Activated gamma-delta T cell treated with Interleukin-2 at 50 U/mL for 16 hours (primary cell): ENCODE results near the gene PKM.
"Not testable (repeated sequence)": the region's sequence is repeated elsewhere in the genome, so short reads cannot be mapped to it uniquely, and the experiment has no call there.

ENCODE experiments used
- DNase-seq: peaks from one replicate; pipeline ENCODE4 v3.0.0-alpha.2; 2020

PKM gene

DNA sequence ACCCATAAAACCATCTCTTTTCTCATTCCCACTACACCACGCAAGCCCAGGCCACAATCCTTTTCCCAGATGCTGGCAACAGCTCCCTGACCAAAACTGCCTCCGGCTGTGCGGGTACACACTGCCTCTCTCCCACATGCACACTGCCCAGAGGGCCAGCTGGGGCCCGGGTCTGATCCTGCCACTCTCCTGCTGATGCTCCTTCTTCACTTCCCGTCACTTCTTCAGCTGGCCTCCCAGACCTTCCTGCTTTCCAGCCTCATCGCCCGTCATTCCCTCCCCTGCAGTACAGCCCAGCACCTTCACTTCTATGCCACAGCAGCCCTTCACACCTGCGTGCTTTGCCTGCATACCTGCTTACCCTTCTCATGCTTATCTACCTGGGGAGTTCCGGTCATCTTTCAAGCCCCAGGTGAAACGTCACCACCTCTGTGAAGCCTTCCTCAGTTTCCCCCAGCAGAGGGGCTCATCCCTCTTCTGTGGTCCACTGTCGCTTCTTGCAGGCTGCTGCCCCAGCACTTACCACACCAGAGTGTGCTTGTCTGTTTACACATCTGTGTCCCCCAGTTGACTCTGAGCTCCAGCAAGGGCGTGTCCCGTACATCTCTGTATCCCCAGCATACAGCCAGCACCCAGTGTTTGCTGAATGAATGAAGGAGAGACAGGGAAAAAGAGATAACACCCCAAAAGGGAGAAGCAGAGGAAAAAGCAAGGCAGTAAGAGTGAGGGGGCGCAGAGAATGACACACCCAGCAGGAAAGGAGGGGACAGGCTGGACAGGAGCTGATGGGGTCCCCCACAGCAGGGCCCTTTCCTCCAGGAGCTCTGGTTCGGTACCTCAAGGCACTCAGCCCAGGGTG, 55.6 kb downstream of the PKM start:
- no peak for DNase-seq

DNA sequence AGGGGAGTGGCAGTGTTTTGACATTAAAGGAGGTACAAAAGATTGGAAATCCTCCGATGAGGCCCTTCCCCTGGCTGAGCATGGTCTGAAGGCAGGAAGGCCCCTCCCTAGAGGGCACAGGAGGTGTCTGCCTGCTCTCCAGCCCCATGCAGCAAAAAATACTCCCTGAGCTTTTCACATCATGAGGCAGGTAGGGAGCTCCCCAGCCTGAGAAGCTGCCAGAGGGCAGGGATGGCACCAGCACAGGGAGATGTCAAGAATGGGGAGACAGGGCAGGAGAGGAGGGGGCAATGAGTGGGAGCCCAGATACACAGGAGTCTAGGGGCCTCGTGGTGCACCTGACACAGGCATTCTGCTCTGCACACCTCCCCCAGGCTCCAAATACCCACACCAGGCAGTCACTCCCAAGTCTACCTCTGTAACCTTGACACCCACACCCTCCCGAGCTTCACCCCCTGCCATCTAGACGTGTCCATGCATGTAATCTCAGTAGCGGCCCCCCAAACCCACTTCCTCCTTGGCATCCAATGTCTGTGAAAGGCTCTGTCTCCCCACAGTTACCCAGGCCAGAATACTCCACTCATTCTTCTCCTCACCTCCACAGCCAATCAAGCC, 56.3 kb downstream of the PKM start:
- DNase-seq, result no peak

DNA sequence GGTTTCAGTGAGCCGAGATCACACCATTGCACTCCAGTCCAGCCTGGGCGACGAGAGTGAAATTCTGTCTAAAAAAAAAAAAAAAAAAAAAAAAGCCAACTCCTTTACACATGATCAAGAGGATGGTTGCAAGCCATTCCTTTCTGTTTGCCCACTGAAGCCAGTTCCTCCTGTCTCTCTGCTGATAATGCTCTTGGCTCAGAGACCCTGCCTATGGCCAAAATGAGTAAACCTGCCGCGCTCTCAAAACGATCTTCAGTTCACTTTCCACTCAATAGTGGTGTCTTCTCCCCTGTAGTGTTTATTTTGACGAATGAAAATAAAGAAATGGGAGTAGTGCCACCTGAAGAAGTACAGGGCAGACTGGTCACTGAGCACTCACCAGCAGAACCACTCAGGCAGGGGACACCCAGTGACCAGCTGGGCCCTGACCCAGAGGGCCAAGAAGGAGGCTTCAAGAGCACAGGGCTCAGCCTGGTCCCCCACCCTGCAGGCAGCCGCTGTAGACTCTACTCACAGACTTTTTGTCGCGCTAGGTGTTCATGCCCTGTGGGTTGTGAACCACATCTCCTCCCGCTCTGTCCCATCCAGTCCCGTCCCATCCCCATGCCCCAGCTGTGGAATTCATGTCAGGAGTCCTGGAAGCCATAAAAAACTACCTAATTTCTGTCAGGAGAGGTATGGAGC, 57.0 kb downstream of the PKM start:
- no peak for DNase-seq

DNA sequence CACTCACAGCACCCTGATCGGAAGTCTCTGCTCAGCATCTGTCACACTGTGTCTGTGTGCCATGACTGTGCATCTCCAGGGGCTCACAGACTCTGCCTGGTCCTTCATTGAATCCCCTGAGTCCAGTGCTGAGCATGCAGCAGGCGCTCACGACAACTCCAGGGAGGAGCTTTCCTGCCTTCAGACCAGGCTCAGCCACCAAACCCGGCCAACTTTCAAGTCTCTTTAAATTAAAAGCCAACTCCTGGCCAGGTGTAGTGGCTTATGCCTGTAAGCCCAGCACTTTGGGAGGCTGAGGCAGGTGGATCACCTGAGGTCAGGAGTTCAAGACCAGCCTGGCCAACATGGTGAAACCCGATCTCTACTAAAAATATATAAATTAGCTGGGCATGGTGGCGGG, 57.6 kb downstream of the PKM start:
- DNase-seq, result no peak

DNA sequence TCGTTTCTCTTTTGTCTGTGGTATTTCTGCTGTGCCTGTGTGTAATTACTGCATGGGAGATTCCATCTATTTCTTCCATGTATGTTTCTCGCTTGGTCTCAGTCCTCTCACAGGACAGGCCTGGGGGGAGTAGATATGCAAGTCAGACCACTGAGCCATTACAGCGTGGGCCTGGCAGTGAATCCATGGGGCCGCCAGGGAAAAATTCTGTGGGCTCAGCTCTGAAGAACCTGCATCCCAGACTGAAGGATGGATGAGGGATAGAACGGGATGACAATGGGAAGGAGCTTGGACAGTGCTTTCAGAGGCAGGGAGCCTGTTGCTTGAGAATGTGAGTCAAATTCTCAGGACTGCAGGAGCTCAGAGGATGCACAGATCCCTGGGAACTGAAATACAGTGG, 58.2 kb downstream of the PKM start:
- no peak for DNase-seq

DNA sequence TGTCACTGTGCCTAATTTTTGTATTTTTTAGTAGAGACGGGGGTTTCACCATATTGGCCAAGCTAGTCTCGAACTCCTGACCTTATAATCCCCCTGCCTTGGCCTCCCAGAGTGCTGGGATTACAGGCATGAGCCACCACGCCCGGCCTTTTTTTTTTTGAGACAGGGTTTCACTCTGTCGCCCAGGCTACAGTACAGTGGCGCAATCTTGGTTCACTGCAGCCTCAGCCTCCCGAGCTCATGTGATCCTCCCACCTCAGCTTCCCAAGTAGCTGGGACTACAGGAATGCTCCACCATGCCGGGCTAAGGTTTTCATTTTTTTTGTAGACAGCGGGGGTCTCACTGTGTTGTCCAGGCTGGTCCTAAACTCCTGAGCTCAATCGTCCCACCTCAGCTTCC, 59.0 kb downstream of the PKM start:
- DNase-seq, result not testable (repeated sequence)

DNA sequence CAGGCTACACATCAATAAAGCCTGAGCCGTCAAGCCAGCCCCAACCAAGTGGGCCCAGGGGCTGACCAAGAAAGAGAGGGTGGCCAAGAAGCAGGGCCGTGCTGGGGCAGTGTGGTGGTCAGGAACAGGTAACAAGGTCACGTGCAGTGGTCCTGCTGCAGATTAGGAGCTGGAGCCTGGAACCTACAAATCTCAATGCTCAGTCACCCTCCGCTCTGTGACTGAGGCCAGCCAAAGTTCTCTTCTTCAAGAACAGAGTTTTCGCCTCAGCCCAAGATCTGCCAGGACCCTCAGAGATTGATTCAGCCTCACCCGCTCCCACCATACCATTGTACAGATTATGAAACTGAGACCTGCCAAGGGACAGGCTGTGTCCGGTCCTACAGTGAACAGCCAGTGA, 60.3 kb downstream of the PKM start:
- DNase-seq, result no peak

DNA sequence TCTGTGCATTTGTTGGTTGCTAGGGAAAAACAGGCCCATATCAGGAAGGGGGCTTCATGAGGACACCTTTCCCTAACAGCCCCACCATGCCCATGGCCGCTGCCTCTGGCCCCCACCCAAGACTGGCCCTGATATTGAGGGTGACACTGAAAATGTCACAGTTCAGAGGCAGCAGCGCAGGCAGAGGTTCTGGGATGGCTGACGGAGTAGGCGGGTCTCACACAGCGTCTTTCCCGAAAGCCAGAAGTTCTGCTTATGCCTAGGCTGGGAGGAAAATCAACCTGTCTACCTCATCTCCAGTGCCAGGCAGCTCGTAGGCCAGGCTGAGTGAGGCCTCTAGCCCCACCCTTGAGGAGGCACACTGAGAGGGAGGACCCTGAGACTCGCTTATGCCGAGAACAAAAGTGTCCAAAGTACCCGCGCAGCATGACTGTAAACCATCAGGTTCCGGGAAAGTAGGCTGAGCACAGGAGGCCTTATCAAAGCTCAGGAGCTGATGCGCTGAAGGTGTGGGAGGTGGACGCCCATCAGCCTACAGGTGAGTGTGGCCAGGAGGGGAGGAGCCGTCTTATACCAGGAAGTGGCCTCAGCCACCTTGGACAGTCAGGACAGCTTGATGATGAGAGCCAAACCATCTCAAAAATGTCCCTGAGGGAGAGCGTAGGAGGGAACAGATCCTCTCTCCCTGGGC, 60.9 kb downstream of the PKM start:
- DNase-seq, result no peak

DNA sequence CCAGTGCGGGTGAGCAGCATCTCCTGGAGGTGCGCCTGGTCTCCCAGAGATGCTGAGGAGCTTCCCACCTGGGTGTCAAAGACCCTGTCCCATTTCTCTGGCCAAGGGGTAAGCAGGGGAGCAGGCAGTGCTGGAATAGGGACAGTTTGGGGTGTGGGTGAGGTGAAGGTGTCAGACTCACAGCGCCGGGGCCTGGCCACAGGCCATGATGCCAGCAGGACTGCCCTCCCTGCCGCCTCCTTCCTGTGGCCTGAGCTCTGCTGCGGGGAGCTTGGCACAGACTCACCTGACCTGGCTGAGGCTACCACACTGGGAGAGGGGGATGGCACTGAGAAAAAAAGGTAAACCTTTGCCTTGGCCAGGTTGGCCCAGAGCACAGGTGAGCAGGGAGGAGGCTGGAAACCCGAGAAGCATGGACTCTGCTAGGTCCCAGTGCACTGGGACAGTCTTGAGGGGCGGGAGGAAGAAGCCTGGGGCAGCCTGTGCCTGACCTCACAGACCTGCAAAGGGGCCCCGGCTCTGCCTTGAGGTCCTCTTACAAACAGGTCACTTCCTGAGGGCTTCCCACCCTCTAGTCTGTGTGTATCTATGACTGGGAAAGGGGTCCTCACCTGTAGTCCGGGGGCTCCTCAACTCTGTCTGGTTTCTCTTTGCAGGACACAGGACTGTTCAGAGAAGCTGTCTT, 61.6 kb downstream of the PKM start:
- DNase-seq, result no peak

DNA sequence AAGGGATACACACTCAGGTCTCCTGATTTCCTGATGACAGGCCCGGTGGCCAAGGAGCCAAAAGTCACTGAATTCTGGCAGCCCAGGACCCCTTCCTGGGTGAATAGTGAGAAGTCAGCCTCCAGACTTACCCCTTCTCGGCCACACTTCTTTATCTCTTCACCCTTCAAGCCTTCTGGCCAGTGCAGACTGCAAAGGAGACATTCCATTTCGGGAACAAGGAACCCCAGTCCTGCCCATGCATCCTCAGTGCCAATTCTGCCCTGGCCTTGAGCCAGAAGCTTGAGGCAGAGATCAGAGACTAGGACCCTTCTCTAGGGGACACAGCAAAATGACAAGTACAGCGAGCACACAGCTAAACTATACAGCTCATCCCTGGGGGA, 62.2 kb downstream of the PKM start:
- DNase-seq, result no peak

DNA sequence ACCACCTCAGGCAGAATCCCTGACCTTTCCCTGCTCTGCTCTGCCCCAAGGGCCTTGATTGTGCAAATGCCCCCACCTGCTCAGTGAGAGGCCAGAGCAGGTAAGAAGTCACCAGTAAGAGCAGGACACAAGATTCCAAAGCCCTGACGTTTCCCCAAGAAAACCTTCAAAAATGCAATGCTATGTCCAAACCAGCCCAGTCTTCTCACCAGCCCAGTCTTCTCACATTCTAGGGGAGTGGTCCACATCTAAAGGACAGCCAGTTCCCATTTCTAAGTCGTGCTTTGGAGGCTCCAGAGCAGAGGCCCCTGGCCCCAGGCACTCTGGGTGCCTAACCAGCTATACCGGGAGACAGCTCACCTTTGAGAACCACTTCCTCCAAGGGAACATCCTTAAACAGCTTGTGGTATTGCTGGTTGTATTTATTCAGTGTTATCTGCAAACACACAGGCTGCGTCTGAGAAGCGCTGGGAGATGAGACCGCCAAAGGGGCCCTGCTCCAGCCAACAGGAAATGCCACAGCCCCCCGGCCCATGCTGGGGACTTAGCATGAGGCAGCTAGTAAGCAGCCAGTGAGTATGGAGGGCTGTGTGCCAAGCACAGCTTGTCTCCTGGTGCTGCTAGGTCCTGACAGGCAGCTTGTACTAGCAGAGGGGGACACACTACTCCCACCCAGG, 62.7 kb downstream of the PKM start:
- DNase-seq, result no peak

DNA sequence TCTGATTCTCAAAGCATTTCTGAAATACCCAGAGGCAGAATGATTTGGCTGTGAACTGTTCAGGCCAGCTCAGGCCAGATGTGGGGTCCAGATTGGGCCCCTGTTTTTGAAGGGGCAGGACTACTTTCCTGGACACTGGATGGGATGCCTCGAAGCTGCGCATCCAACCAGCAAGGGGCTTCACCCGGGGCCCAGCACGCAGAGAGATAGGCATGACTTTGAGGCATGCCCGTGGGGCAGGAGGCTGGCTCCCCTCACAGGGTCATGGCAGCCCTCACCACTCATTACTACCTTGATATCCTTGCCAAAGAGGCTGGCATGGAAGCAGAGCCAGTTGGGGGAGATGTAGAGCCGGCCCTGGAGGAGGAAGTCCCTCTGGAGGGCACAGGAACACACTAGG, 63.5 kb downstream of the PKM start:
- DNase-seq, result no peak

DNA sequence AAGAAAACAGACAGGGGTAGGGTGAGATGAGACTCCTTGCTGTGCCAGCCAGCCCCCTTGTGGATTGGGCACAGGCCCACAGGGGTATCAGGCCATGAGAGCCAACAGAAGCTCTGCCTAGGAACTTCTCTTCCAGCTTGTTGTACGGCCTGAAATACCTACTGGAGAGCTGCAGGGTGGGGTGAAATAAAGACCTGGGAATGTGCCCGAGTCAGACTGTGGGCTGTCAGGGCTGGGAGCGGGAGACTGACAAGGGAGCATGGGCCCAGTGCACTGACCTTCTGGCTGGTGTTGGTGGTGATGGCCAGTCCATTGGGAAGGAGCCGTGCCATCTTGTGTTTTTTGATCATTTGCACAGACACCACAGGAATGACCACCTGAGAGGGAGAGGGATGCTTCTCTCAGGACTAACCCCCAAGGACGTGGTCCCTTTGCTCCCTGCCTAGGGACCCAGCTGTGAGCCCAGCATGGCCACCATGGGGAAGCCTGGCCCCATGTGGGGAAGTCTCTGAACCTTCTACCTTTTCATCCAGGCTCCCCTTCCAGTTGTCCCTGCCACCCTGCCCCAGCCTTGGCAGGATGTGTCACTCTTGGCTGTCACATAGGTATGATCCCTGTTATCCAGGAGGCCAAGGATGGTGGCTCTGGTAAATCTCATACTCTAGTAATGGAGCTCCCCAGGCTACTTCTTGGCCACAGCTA, 64.1 kb downstream of the PKM start:
- DNase-seq, result no peak

DNA sequence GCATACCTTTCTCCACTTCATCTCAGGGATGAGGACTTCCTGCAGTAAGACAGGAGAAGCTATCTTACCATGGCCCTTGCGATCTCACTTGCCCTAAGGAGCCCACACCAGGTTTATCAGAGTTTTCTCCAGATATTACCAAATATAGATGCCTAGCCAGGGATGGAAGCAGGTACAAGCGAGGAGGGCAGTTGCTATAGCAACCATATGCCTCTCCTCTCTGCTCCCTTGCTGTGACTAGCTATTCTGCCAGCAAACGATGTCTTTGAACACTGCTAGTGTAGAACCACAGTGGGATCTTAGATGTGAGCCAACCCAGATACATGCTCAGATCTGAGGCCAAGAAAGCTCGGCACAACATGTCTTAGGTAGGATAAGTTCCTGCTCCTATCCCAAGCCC, 67.3 kb downstream of the PKM start:
- DNase-seq, result no peak

DNA sequence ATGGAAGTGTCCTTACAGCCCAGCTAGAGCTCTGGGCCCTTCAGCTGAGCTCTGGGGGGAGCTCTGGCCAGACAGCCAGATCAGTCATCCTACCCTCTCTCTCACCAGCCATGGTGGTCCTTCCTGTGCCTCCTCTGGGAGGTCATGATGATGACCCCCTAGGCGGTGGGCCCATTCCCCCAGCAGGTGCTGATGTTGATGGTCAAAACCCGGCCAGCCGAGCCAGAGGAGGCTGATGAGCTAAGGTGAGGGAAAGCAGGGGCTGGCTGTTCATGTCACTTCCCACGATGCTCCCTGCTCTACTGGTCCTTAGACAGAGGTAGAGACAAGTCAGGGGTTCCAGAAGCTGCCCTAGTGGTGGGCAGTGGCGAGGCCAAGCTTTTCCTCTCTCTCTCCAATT, 68.4 kb downstream of the PKM start:
- no peak for DNase-seq

DNA sequence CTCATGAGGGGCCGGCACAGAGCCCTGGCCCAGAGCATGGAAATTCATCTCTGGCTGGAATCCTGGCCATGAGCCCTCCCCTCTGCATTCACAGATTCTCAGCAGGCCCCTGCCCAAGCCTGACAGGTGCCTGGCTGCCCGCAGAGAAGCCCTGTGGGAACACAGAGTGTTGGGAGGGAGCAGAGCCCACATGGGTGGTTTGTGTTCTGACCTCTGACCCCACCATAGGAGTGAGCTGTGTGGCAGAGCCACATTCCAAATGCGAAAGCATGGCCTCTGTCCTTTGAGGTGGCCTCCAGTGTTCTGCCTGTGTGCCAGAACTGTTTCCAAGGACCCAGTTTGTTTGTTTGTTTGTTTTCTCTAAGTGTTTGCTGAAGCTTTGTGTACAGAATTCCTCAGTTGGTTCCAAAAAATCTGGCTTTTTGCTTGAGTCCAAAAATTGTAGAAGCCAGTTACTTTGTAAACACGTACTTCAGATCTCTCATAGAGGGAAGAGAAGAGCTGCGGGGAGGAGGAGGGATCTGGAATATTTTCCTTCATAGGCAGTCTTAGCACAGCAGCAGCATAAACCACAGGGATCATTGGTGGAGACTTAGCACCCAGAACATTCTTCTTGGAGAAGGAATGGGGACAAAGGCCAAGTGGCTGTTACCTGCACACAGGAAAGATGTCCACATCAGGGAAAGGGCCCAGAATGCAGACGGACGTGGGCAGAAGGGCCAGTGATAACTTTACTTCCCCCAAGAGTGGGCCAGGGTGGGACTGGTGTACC, 69.4 kb downstream of the PKM start:
- DNase-seq, result no peak

DNA sequence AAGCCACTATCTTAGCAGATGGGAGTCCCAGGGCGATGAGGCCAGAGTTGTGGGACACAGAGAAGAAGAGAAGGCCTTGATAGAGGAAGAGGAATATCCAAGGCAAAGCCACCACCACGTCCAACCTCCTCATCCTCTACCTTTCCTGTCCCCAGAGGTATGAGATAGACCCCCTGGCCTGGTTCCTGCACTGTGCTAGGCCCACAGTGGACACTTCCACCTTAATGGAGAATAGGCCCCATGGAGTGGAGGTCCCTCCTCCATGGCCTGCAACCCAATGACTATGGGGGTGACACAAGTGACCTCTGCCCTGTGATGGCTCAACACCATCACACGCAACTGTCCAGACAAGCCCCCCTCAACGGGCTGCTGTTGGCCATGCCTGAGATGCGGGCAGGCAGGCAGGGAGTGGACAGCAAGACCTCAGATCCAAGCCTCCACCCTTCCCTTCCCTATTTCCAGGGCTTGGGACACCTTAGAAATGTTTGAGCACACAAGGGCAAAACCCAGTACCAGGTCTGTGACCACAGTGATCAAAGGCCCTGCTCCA, 70.2 kb downstream of the PKM start:
- no peak for DNase-seq

DNA sequence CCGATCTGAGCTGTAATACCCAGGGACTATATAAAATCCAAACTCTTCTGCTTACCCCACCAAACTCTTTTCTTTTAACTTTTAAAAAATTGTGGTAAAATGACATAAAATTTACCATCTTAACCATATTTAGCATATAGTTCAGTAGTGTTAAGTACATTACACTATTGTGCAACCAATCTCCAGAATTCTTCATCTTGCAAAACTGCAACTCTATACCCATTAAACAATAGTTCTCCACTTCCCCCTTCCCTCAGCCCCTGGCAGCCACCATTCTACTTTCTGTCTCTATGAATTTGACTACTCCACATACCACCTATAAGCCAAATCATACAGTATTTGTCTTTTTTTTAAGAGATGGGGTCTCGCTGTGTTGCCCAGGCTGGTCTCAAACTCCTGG, 74.1 kb downstream of the PKM start:
- DNase-seq, result no peak

DNA sequence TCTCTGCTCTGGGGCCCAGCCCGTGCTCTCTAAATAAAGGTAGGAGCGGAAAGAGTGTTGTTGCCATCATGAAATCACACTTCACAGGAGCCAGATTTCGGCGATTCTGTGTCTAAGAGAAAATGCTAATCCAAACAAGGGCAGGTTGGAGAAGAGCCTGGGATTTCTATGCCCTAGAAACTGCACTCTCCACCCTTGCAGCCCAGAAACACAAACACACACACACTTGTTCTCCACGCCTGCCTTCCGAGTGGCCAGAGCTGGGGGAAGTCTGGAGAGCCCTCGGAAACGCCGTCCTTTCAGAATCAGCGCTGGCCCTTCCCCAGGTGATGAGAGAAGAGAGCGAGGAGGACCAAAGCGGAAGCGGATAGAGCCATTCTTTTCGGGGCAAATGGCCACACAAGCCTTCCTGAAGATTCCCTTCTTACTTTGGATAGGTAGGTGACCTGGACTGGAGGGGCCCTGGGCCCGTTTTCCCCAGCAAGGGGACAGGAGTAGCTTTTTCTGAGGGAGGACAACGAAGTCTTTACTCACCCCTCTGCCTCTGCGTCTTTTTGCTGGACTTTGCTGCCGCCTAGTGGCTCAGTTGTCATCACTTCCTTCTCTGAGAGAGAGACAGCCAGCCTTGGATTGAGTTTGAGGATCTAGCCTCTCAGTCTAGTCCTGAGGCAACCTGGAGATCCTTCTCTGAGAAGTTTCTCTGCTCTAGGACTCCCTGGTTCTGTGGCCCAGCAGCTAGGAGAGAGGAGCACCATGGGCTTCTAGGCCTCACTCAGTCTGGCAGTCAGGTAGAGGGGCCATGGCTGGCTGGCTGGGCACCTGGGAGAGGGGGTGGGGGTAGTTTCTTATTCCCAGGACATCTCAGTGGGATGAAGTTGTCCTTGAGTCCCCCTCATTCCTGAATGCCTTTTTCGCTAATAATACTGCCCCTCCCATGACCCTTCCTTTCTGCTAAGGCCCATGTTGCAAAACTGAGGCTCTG, 75.1 kb downstream of the PKM start:
- peak; percentile 80 for DNase-seq
